ENCODE measurements around the gene GTF2E1.
A peak's percentile ranks its signal among the peaks of the same experiment; 100 is the strongest.

Gene GTF2E1

DNA sequence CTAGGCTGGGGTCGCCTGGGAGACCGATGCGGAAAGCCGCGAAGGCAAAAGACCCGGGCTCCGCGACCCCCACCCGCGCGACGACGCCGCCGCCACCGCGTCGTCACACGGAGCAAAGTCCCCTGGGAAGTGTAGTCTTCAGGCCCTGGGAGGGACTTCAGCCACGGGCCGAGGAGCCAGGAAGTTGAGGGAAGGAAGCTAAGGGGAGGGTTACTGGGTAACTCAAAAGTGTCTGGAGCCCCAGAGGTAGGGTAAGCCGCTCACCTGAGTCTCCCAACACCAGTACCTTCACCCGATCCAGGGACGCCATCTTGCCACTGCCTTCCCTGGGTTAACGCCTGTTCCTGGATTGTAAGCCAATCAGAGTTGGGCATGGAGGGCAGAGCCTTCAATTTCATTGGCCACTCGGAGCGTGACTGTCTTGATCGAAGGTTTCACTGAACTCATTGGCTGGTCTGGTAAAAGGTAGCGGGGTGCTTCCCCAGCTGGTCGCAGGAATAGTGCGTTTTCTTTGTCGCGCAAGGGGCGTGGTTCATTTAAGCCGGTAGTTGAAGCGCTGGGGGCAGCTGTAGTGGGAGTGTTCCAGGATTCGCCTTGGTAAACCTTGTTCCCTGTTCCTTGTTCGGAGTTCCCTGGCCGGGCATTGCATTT, at the start of gene GTF2E1, which contains the start of gene RABL3:
Gene GTF2E1, plus strand, starts transcription at position 547 of the 651 bp plus-strand sequence. CDS start 7,809 bp downstream, outside the sequence.
Gene RABL3, minus strand, starts transcription at position 319 of the 651 bp plus-strand sequence. Its CDS starts 9 bp downstream, at position 310.
- peak; percentile 95 for DNase-seq (ENCODE audit: low spot score)
- TF ChIP-seq, protein P1, sequence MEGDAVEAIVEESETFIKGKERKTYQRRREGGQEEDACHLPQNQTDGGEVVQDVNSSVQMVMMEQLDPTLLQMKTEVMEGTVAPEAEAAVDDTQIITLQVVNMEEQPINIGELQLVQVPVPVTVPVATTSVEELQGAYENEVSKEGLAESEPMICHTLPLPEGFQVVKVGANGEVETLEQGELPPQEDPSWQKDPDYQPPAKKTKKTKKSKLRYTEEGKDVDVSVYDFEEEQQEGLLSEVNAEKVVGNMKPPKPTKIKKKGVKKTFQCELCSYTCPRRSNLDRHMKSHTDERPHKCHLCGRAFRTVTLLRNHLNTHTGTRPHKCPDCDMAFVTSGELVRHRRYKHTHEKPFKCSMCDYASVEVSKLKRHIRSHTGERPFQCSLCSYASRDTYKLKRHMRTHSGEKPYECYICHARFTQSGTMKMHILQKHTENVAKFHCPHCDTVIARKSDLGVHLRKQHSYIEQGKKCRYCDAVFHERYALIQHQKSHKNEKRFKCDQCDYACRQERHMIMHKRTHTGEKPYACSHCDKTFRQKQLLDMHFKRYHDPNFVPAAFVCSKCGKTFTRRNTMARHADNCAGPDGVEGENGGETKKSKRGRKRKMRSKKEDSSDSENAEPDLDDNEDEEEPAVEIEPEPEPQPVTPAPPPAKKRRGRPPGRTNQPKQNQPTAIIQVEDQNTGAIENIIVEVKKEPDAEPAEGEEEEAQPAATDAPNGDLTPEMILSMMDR (IDR thresholded peaks at IDR 0.05; ENCODE audit: extremely low read depth, missing control alignments): no peak

DNA sequence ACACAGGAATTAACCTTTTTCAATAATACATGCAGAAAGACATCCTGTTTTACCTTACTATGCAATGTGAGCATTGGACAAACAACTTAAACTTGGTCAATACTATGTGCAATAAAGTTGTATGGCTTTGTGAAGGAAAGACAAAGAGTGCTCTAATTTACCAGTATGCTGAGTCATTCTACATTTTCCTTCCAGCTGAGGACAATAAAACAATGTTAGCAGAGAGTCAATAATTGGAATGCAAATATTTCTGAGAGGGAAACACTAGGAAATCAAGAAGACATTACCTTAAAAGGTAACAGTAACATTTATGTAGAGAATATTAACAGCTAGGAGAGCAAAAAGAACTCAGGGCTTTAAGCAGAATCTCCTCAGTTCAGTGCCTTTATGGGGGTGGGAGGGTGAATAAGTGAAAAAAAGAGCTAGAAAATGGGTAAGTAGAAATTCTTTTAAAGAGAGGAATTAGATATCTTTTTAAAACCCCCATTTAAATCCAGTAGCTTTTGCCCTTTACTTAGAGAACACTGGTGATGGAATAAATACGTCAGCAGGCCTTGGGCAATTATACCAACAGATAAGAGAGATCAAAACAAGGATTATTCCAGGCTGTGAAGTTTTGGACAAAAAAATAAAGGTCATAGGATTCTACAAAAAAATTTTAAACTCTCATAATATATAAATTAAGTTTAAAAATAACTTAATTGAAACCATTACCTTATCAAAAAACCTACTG, 48.9 kb upstream of the GTF2E1 start:
- TF ChIP-seq, protein P1 (IDR thresholded peaks at IDR 0.05; ENCODE audit: extremely low read depth, missing control alignments): no peak
- no peak for DNase-seq (ENCODE audit: low spot score)

DNA sequence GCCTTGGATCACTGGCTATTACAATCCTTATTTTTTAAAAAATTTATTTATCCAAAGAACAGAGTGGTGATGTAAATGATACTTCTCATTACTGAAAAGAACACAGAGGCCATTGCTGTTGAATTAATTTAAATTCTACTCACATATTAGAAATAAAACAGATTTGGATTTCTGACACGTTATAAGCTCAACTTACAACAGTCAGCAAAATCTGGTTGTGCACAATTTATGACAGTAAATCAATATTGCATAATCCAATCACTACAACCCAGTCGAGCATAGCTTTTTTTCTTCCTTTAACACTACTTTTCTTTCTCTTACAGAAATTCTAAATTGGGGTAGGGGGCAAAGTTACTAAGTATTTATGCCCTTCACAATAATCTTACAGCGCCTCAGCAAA, 43.2 kb upstream of the GTF2E1 start:
- DNase-seq (ENCODE audit: low spot score): no peak
- TF ChIP-seq, protein P1 (IDR thresholded peaks at IDR 0.05; ENCODE audit: extremely low read depth, missing control alignments): no peak

DNA sequence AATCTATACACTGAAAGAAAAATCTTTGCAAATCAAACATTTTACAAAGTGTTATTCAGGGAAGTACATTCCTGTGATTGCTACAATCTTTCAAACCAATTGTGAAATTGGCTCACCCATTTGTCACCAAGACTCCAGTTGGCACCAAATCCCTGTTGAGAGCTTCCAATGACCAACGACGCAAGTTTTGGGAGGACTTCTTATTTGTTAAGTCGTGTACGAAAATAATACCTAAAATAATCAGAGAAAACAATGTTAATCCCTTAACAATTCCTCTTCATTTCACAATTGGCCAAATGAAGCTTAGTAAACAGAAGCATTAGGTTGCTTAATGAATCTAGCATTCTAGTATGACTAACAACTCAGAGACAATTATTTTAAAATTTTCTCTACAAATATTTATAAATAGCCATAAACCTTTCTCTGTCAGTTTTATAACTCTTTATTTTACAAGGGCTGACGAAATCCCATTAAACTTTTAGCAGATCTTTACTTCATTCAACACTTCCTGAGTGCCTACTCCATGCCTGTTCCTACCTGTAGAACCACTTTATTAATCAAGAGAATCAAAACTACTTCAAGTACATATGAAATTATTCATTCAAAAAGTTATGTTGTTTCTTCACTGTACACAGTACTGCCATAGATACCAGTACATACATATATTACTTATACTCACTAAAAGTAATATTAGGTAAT, 36.5 kb upstream of the GTF2E1 start:
- TF ChIP-seq, protein P1 (IDR thresholded peaks at IDR 0.05; ENCODE audit: extremely low read depth, missing control alignments): no peak
- no peak for DNase-seq (ENCODE audit: low spot score)

DNA sequence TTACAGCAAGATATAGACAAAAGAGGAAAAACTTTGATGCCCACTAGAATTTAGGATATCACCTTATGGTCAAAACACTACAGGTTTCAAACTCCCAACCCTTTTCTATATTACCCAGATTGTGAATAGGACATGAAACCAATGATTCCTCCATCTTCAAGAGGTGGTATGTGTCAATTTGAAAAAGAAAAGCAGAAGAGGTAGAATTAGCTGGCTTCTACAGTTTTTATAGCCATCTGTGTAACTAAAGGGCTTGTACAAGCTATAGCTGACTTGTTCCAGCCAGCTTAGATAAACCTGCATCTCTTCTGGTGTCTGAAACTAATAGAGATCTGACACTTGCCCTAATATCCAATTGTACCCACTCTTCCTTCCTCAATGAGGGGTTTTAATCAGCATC, 35.6 kb upstream of the GTF2E1 start:
- TF ChIP-seq, protein P1 (IDR thresholded peaks at IDR 0.05; ENCODE audit: extremely low read depth, missing control alignments): no peak
- no peak for DNase-seq (ENCODE audit: low spot score)

DNA sequence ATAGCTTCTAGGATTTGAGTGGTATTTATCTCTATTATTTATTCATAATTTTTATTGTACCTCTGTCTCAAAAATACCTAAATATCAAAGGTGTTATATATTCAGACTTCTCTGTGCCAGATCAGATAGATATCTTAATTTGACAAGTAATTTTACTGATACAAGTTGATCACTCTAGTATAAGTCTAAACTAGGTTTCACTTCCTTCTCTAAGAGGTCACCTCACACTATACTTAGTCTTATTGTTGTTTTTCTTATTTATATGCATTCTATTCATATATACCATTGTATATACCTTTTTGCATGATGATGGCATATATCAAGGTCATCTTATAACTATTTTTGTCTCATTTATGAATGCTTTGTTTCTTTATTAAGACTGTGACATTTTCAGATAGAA, 34.1 kb upstream of the GTF2E1 start:
- TF ChIP-seq, protein P1 (IDR thresholded peaks at IDR 0.05; ENCODE audit: extremely low read depth, missing control alignments): no peak
- DNase-seq (ENCODE audit: low spot score): peak; percentile 5

DNA sequence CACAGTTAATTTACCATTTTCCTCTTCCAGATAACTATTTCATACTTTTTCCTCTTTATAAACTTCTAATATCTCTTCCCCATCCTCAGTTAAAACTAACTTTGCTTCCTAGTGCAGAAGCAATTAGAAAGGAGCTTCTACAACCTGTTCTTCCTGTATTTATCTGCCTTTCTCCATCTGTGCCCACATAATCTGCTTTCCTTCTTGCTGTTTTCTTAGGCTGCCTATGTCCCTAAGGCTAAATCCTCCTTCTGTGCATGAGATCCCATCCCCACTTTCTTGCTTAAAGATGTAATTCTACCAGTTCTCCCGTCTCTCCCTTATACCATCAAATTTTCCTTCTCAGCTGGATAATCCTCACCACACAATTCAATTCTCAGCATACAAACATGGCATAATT, 32.2 kb upstream of the GTF2E1 start:
- TF ChIP-seq, protein P1 (IDR thresholded peaks at IDR 0.05; ENCODE audit: extremely low read depth, missing control alignments): no peak
- no peak for DNase-seq (ENCODE audit: low spot score)

All from GM20000 (cell line).